NB4 (cell line): ENCODE data around the gene CATSPERB.

Experiments
- CTCF ChIP-seq: IDR thresholded peaks from one replicate; pipeline ENCODE4 v1.5.1; 2012; ENCODE audit warnings: low read depth, low read length
- POLR2A ChIP-seq: IDR thresholded peaks from 2 replicates; pipeline ENCODE4 v1.6.1; 2011; ENCODE audit warnings: mild to moderate bottlenecking; ENCODE audit not compliant: insufficient read length; ENCODE audit errors: extremely low read depth

- TF ChIP-seq CTCF, result no peak
- TF ChIP-seq POLR2A, result no peak
Measured at GRCh38 chr14:91536327-91536726, 195.6 kb downstream of the CATSPERB start.
